ENCODE measurements around the gene HS3ST3A1.
"Not testable (repeated sequence)": the region's sequence is repeated elsewhere in the genome, so short reads cannot be mapped to it uniquely, and the experiment has no call there.

The HS3ST3A1 gene

GRCh38 chr17:13538841-13539411 is 62.8 kb downstream of the HS3ST3A1 start:
- no peak for DNase-seq (ENCODE audit: low read depth in 2 of 2)

DNA sequence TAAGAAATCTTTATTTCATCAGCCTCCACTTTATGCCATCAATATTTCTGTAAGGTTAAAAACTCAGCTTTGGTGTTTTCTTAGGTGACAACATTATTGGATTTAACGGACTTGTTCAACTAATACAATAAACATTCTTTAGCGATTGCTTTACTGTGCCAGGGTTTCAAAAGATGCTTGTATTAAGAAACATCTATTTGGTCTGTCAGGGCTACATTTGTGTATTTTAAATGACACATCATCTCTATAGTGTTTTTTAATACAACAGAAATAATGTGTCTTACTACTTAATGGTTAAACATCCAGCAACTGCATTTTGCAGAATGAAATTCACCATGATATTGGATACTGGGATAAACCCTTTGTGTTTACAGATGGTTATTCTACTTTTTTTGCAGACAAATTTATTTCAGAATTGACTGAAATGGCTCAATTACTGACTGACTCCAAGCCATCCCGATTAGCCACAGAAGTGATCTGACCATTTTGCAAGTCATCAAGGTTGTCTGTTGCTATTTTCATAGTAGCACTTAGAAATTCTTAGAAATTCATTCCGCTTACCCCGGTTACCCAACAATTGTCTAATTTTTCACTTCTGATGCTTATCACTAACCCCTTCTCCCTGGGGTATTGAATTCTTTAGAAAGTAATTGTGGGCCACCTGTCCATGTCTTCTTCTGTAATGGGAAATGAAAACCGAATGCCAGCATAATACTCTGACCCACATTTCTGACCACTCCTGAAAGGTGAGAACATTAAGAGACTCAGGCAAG is 63.7 kb downstream of the HS3ST3A1 start:
- DNase-seq (ENCODE audit: low read depth in 2 of 2) = no peak

DNA sequence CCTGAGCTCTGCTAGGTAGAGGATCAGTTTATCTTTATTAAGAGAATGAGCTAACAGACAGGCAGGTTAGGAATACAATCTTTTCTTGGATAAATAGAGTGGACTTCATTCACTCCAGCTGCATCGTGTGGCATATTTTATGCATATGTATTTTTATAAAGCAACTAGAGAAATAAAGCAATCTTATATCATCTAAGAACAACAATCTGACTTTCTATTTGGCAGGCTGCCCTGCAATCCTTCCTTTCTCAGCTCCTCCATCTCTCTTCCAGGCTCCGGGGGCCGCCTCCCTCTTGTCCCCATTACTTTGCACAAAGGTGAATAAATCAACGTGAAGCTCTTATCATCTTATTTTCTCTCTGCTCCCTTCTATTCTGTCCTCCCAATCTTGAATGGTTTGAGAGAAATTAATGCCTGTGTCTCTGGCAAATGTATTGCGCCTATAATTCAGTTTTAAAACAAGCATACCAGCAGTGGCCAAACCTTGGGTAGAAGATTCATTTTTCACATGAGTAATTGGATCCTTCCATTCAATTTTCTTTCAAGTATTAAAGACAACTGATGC is 64.5 kb downstream of the HS3ST3A1 start:
- no peak for DNase-seq (ENCODE audit: low read depth in 2 of 2)

GRCh38 chr17:13534946-13535345 is 66.8 kb downstream of the HS3ST3A1 start:
- DNase-seq (ENCODE audit: low read depth in 2 of 2) = no peak

GRCh38 chr17:13531721-13532120 is 70.0 kb downstream of the HS3ST3A1 start:
- DNase-seq (ENCODE audit: low read depth in 2 of 2) = no peak

DNA sequence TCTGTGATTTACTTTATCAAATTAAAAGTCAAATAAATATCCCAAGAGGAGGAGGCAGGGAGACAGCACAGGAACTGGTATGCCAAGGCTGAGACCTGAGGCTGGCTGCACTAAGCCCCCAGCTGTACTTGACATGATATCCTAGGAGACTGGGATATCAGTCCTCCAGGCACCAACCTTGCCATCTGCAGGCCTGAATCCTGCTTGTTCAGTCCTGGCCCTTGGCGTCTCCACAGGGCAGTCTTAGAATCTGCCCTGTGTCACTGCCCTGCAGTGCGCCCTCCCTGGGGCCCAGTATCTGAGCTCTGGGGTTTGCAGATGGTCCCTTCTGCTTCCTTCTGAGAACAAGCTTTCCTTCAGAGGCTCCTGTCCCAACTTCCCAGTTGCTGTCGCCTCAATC is 75.9 kb downstream of the HS3ST3A1 start:
- no peak for DNase-seq (ENCODE audit: low read depth in 2 of 2)

GRCh38 chr17:13523164-13523563 is 78.6 kb downstream of the HS3ST3A1 start:
- no peak for DNase-seq (ENCODE audit: low read depth in 2 of 2)

DNA sequence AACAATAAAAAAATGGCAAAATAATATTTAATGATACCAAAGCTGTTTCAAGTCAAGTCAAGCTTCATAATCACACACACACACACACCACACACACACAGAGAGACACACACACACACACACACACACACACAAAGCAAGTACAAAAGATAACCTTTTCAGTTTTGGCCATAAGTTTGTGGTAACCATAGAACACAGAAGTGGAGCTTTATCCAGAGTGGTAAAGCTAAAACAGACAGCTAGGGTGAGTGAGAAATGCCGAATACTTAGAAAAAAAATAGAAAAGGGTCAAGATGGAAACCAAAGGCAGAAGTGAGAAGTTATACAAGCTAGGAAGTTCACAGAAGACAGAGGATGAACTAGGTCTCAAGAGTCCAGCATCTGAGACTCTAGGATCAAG is 79.0 kb downstream of the HS3ST3A1 start:
- DNase-seq (ENCODE audit: low read depth in 2 of 2) = no peak

DNA sequence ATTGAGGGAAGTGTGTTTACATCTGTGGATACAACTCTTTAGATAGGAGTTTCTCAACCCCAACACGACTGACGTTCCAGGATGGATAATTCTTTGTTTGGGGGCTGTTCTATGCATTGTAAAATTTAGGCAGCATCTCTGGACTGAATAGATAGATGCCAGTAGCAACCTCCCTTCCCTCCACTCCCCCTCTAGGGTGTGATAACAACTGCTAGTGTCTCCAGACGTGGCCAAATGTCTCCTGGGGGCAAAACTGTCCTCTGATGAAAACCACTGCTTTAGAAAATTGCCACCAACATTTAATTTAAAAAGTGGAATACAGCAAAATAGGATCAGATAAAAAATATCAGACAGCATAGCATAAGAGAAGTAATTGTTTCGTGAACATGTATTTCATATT is 79.9 kb downstream of the HS3ST3A1 start:
- DNase-seq (ENCODE audit: low read depth in 2 of 2) = no peak

GRCh38 chr17:13520899-13521572 is 80.7 kb downstream of the HS3ST3A1 start:
- no peak for DNase-seq (ENCODE audit: low read depth in 2 of 2)

DNA sequence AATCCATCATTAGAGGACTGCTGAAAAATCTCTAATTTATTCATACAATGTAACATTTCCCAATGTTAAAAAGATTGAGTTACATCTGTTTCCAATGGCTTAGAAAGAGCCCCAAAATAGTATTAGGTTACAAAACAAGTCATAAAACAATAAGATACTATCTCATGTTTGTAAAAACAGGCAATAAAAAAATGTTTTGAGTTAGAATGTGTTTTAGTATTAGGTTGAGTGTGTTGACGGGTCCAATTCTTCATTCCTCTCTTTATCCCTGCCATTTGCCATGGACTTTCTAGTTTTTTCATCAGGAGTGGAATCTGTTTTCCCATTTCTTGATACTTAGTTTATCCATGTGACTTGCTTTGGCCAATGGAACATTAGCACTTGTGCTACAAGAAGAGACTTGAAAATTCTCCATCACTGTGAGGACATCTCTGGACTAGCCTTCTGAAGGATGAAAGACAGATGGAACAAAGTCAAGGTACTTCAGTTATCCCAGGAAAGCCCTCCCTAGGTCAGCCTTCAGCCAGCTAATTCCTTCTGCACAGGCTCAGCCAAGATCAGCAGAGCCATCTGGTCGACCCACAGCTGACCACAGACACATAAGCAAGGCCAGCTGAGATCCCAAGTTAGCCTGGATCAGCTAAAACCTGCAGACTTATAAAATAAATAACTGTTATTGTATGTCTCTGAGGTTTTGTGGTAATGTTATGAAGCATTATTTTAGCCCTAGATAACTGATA is 83.3 kb downstream of the HS3ST3A1 start:
- DNase-seq (ENCODE audit: low read depth in 2 of 2) = no peak

GRCh38 chr17:13513039-13513405 is 88.7 kb downstream of the HS3ST3A1 start:
- DNase-seq (ENCODE audit: low read depth in 2 of 2) = no peak

- no peak for DNase-seq (ENCODE audit: low read depth in 2 of 2)
Measured at GRCh38 chr17:13510062-13510461, 91.7 kb downstream of the HS3ST3A1 start.

- DNase-seq (ENCODE audit: low read depth in 2 of 2) = no peak
Measured at GRCh38 chr17:13509527-13509926, 92.2 kb downstream of the HS3ST3A1 start.

GRCh38 chr17:13508896-13509295 is 92.8 kb downstream of the HS3ST3A1 start:
- DNase-seq (ENCODE audit: low read depth in 2 of 2) = no peak

- DNase-seq (ENCODE audit: low read depth in 2 of 2) = no peak
Measured at GRCh38 chr17:13503526-13503925, 98.2 kb downstream of the HS3ST3A1 start.

DNA sequence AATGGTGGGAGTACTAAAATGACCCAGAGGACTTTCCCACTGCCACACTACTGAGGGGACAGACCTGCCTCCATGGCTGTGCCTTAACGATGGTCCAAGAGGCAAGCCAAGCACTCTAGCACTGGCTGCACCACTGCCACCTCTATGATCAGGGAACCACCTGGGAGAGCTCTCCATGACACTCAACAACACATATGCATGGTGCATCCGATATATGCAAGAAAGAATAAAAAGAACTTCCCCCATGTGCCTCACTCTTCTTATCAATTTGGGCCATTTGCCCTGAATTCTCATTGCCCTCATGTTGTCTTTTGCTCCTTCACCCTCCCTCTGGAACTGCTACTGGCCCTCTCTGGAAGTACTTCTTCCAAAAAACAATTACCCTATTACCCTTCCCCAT is 99.5 kb downstream of the HS3ST3A1 start:
- no peak for DNase-seq (ENCODE audit: low read depth in 2 of 2)

DNA sequence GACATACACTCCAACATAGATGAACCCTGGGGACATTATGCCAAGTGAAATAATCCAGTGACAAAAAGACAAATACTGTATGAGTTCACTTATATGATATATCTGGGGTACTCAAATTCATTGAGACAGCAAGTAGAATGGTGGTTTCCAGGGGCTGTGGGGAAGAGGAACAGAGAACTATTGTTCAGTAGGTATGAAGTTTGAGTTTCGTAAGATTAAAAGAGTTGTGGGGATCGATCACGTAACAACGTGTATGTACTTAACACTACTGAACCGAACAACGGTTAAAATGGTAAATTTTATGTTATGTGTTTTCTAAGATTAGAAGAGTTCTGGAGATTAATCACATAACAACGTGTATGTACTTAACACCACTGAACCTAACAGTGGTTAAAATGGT is 100.8 kb downstream of the HS3ST3A1 start:
- DNase-seq (ENCODE audit: low read depth in 2 of 2) = no peak

- DNase-seq (ENCODE audit: low read depth in 2 of 2) = no peak
Measured at GRCh38 chr17:13498184-13498583, 103.5 kb downstream of the HS3ST3A1 start.

DNA sequence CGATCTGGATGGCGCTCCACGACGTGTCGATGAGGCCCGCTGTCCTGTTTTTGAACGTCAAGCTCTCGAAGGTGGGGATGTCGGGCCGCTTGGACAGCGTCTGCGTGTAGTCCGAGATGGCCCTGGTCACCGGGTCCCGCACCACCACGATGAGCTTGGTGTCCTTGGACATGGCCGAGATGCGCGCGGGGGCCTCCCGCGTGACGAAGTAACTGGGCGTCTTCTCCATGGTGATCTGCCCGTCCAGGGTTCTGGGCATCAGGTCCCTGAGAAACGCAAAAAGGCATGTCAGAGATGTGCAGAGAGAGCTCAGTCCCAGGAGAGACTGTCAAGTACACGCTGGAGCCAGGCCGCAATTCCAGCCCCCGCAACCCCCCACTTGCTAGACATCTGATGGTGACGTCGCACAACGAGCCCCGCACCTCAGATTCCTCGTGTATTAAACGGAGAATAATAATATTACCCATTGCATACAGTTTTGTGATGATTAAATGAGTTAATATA is 105.1 kb downstream of the HS3ST3A1 start:
- not testable (repeated sequence) for DNase-seq (ENCODE audit: low read depth in 2 of 2)

GRCh38 chr17:13495423-13495822 is 106.3 kb downstream of the HS3ST3A1 start:
- no peak for DNase-seq (ENCODE audit: low read depth in 2 of 2)

DNA sequence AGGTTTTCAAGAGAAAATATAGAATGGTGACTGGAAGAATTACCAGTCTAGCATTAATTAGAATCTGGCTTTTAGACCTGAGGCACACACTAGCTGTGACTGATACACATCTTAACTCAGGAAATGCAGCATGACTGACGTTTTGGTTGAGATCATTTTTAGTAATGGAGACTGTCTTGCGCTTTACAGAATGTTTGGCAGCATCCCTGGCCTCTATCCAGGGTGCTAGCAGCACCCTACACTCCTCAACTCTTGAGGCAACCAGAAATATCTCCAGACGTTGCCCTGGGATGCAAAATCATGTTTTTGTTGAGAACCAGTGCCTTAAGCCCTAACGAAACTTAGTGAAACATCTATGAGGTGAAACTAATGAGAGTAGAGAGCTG is 109.0 kb downstream of the HS3ST3A1 start:
- DNase-seq (ENCODE audit: low read depth in 2 of 2) = no peak

Measured in stimulated activated CD8-positive, alpha-beta memory T cell treated with anti-CD3 and anti-CD28 coated beads, Interleukin-7, amount 100 ng/mL, for 4 hours (primary cell).